ENCODE measurements around the gene MLLT10. TPM values are rescaled to one million over a fixed set of nuclear protein-coding genes. Genes with fewer than 3 reads are reported as not detected.

Gene MLLT10
- total RNA-seq, 1 experiment from 2014 or later, result 45.2 TPM

GRCh38 chr10:21607907-21608306 is 73.9 kb downstream of the MLLT10 start:
- POLR2A ChIA-PET, result no interaction called here
- H3K9me2 ChIP-seq (ENCODE audit: insufficient read depth), result no peaks in the 10 kb centered on the region
- RAD21 ChIA-PET (ENCODE audit: low non-redundant PET in 1 of 2, low total read pairs in 2 of 2, uncharacterized antibody in 2 of 2, unreplicated experiment in 2 of 2), result no interaction called here
- no TSS peak for BruUV-seq (replicated peaks)
- CTCF ChIA-PET, result no interaction called here
- no peak overlapping the region for H3K9ac ChIP-seq (ENCODE audit: low read length)
- H3K4me2 ChIP-seq (ENCODE audit: low read length), result no peak overlapping the region
- H2AFZ ChIP-seq (ENCODE audit: low read depth, low read length, poor library complexity, severe bottlenecking), result no peak overlapping the region
- H3K4me1 ChIP-seq (ENCODE audit: control insufficient read depth in 1 of 2, insufficient read depth in 2 of 2, low read length in 2 of 2), result no peaks in the 10 kb centered on the region
- no peaks in the 10 kb centered on the region for H3K27me3 ChIP-seq (ENCODE audit: insufficient read depth, low read length)
- intact Hi-C loops (cut with micrococcal nuclease), result no loop called here
- H3K27ac ChIP-seq (ENCODE audit: low read depth, low read length), result no peak overlapping the region
- ATAC-seq (no peak), DNase-seq (ENCODE audit: low read depth, low spot score) (no peak)
- H4K20me1 ChIP-seq (ENCODE audit: insufficient read depth), result peaks cover 4% of the 10 kb centered on the region; the same call in 1 of the 2 replicates
- H3K79me2 ChIP-seq (ENCODE audit: insufficient read depth, low read length), result peaks cover 91% of the 10 kb centered on the region
- H3K36me3 ChIP-seq (ENCODE audit: control insufficient read depth in 1 of 2, insufficient read depth in 2 of 2, low read length in 2 of 2), result peaks cover 0 to 16% of the 10 kb centered on the region in 2 experiments; a peak in 1 of 4 replicates
- no peak for TF ChIP-seq TCF7L2 (IDR thresholded peaks at IDR 0.05; ENCODE audit: borderline replicate concordance, extremely low read depth, insufficient read depth, insufficient read length)
- TF ChIP-seq CTCF (IDR thresholded peaks at IDR 0.05 in 2 of 3, conservative IDR thresholded peaks at IDR 0.05 in 1 of 3; ENCODE audit: borderline replicate concordance in 1 of 3, insufficient read depth in 1 of 3, low read depth in 2 of 3, low read length in 2 of 3), result no peak
- H3K4me3 ChIP-seq (replicated peaks in 1 of 2; ENCODE audit: low read depth in 1 of 2, low read length in 2 of 2), result no peak overlapping the region
- H3K9me3 ChIP-seq (ENCODE audit: control insufficient read depth in 1 of 2, insufficient read depth in 1 of 2, low read depth in 1 of 2, low read length in 2 of 2), result no peaks in the 10 kb centered on the region

GRCh38 chr10:21614000-21614399 is 80.0 kb downstream of the MLLT10 start:
- Histone ChIP-seq H3K4me3 (replicated peaks in 1 of 2; ENCODE audit: low read depth in 1 of 2, low read length in 2 of 2) (no peak overlapping the region), H3K27me3 (ENCODE audit: insufficient read depth, low read length) (no peaks in the 10 kb centered on the region), H3K27ac (ENCODE audit: low read depth, low read length) (no peak overlapping the region), H3K36me3 (ENCODE audit: control insufficient read depth in 1 of 2, insufficient read depth in 2 of 2, low read length in 2 of 2) (peaks cover 0 to 4% of the 10 kb centered on the region in 2 experiments; a peak in 1 of 4 replicates), H3K4me1 (ENCODE audit: control insufficient read depth in 1 of 2, insufficient read depth in 2 of 2, low read length in 2 of 2) (no peaks in the 10 kb centered on the region), H3K9ac (ENCODE audit: low read length) (no peak overlapping the region), H3K4me2 (ENCODE audit: low read length) (no peak overlapping the region), H2AFZ (ENCODE audit: low read depth, low read length, poor library complexity, severe bottlenecking) (no peak overlapping the region), H4K20me1 (ENCODE audit: insufficient read depth) (peaks cover 4% of the 10 kb centered on the region; the same call in 1 of the 2 replicates), H3K9me2 (ENCODE audit: insufficient read depth) (no peaks in the 10 kb centered on the region), H3K79me2 (ENCODE audit: insufficient read depth, low read length) (peaks cover 75% of the 10 kb centered on the region), H3K9me3 (ENCODE audit: control insufficient read depth in 1 of 2, insufficient read depth in 1 of 2, low read depth in 1 of 2, low read length in 2 of 2) (no peaks in the 10 kb centered on the region)
- ATAC-seq, result no peak
- CTCF ChIA-PET, result no interaction called here
- no peak for TF ChIP-seq SIN3A (IDR thresholded peaks at IDR 0.05; ENCODE audit: low read depth)
- no peak for TF ChIP-seq ZNF274 (IDR thresholded peaks at IDR 0.05; ENCODE audit: low read depth, low read length)
- no peak for TF ChIP-seq FOSL1 (IDR thresholded peaks at IDR 0.05; ENCODE audit: low read depth)
- RAD21 ChIA-PET (ENCODE audit: low non-redundant PET in 1 of 2, low total read pairs in 2 of 2, uncharacterized antibody in 2 of 2, unreplicated experiment in 2 of 2), result no interaction called here
- intact Hi-C loops (cut with micrococcal nuclease), result no loop called here
- no TSS peak for BruUV-seq (replicated peaks)
- DNase-seq (ENCODE audit: low read depth, low spot score), result no peak
- POLR2A ChIA-PET, result no interaction called here
